ENCODE data around the gene MPG.
"Not testable (repeated sequence)": the region's sequence is repeated elsewhere in the genome, so short reads cannot be mapped to it uniquely, and the experiment has no call there.

The MPG gene

DNA sequence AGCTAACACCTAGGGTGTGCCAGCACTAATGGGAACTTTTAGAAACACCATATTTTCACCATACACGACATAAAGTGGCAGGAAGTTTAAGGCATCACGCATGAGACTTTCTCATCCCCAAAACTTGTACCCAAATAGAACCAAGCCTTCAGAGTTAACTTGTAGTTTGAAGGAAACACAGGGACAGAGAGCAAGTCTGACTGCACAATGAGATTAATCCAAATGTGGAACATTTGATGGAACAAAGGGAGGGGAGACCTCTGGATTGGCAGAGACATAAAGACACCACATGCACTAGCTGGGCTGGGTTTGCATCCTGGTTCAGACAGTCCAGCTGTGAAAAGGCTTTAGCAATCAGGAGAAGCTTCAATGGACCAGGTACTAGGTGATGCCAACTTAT lies 36.3 kb downstream of the MPG start:
- DNase-seq (ENCODE audit: low read depth): no peak

DNA sequence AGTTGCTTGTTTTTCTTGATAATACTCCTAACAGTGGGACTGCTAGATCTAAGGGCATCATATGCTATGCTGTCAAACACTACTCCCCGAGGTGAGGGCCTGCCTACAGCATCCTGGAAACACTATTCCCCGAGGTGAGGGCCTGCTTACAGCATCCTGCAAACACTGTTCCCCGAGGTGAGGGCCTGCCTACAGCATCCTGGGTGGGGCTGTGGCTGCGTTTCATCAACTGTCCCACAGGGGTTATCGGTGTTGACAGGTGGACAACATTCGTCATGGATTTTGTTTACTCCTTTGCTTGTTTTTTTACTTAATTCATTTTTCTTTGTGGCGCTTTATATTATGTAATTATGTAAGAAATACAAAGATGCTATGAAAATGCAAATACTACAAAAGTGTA lies 38.0 kb downstream of the MPG start:
- DNase-seq (ENCODE audit: low read depth): no peak

GRCh38 chr16:117379-118365 lies 39.6 kb downstream of the MPG start:
- DNase-seq (ENCODE audit: low read depth): peak; percentile 55

- DNase-seq (ENCODE audit: low read depth): no peak
Measured at GRCh38 chr16:118857-119256, 40.8 kb downstream of the MPG start.

- DNase-seq (ENCODE audit: low read depth): no peak
Measured at GRCh38 chr16:119295-119694, 41.3 kb downstream of the MPG start.

DNA sequence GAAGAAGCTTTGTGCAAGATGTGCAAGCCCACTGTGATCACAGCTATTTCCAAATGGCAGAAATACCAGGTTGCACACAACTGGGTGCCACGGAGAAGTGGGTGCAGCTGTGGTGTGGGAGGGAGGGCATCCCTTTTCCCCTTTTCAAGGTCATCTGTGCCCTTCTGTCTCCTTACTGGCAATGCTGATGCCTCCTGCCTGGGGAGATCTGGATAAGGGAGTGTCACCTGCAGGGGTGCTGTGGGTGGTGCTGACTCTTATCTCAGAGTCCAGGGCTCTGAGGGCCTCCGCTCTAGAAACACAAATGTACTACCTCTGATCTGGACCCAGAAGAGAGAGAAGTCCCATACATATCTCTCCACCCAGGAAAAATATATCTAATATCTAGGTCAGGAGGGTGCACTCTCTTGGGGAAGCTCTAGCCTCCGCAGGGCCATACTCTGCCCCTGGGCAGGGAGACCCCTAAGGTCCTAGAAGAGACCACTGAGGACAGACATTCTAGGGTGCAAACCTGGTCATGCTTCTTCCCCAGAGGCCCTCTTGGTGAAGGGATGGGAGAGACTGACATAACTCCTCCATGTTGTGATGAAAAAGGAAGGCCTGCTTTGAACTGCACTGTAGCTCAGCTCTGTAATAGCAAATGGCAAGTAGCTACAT lies 41.9 kb downstream of the MPG start:
- DNase-seq (ENCODE audit: low read depth): no peak

GRCh38 chr16:120756-121155 lies 42.7 kb downstream of the MPG start:
- DNase-seq (ENCODE audit: low read depth): no peak

GRCh38 chr16:122361-122760 lies 44.3 kb downstream of the MPG start:
- no peak for DNase-seq (ENCODE audit: low read depth)

GRCh38 chr16:123558-124350 lies 45.7 kb downstream of the MPG start:
- DNase-seq (ENCODE audit: low read depth): not testable (repeated sequence)

- no peak for DNase-seq (ENCODE audit: low read depth)
Measured at GRCh38 chr16:125011-125410, 47.0 kb downstream of the MPG start.

DNA sequence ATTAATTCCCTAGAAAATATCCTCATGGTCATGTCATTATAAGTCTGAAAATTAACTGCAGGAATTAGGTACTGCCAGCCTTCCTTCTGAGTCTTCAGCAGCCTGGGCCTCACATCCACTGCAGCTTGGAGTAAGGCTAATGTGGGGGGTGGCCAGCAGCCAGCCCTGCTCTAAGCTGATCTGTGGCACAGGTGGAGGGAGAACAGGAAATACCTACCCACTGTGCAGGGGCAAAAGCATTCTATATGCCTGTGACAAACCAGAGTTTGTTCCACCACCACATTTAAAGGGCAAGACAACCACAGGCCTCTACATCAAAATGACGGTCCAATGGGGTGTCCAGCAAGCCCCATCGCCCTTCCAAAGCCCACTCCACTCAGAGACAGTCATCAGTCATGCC lies 51.0 kb downstream of the MPG start:
- DNase-seq (ENCODE audit: low read depth): no peak

GRCh38 chr16:130533-131173 lies 52.6 kb downstream of the MPG start:
- DNase-seq (ENCODE audit: low read depth): no peak

DNA sequence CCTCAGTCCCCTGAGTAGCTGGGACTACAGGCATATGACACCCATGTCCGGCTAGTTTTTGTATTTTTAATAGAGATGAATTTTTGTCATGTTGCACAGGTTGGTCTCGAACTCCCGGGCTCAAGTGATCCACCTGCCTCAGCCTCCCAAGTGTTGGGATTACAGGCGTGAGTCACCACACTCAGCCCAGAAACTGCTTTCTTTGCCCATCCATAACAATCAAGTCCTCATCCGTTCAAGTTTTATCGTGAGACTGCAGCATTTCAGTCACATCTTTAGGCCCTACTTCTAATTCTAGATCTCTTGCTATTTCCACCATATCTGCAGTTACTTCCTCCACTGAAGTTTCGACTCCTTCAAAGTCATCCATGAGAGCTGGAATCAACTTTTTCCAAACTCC lies 54.1 kb downstream of the MPG start:
- DNase-seq (ENCODE audit: low read depth): no peak

GRCh38 chr16:133716-134115 lies 55.7 kb downstream of the MPG start:
- DNase-seq (ENCODE audit: low read depth): no peak

Measured in stimulated activated CD8-positive, alpha-beta memory T cell treated with anti-CD3 and anti-CD28 coated beads, Interleukin-15, amount 100 ng/mL, for 1 hour (primary cell).